ENCODE data around the gene NDC1. TPM values are rescaled to one million over a fixed set of nuclear protein-coding genes. Genes with fewer than 3 reads are reported as not detected.

The NDC1 gene
- total and polyA plus RNA-seq, 7 donors = 1.8 to 15.4 (median 9.6) TPM

- no peak for TF ChIP-seq CTCF (IDR thresholded peaks at IDR 0.05)
- TF ChIP-seq EP300 (IDR thresholded peaks at IDR 0.05) = no peak
- no peak for TF ChIP-seq POLR2A (IDR thresholded peaks at IDR 0.05)
- no peak for TF ChIP-seq POLR2AphosphoS5 (IDR thresholded peaks at IDR 0.05)
- no peak for DNase-seq
- 67 to 81% methylated on average over 10 of the region's 10 CpGs for WGBS, 2 donors
- Histone ChIP-seq H3K36me3 (no peaks in the 10 kb centered on the region), H3K9me3 (no peaks in the 10 kb centered on the region), H3K4me1 (peaks cover 0 to 18% (median 15%) of the 10 kb centered on the region in 4 donors), H3K27ac (no peak overlapping the region), H3K27me3 (peaks cover 9 to 31% (median 15%) of the 10 kb centered on the region in 3 donors), H3K4me3 (no peak overlapping the region)
- intact Hi-C loops (cut with DNase I) = no loop called here
Measured at GRCh38 chr1:53733975-53734649, 104.0 kb downstream of the NDC1 start.

- H3K9me3 ChIP-seq = no peaks in the 10 kb centered on the region
- intact Hi-C loops (cut with DNase I) = no loop called here
- H3K4me3 ChIP-seq = no peak overlapping the region
- H3K27ac ChIP-seq = no peak overlapping the region
- H3K27me3 ChIP-seq = peaks cover 5 to 26% (median 10%) of the 10 kb centered on the region in 3 donors
- TF ChIP-seq EP300 (IDR thresholded peaks at IDR 0.05) = no peak
- TF ChIP-seq POLR2A (IDR thresholded peaks at IDR 0.05) = no peak
- TF ChIP-seq CTCF (IDR thresholded peaks at IDR 0.05) = no peak
- TF ChIP-seq POLR2AphosphoS5 (IDR thresholded peaks at IDR 0.05) = no peak
- no peaks in the 10 kb centered on the region for H3K36me3 ChIP-seq
- peaks cover 0 to 14% (median 10%) of the 10 kb centered on the region in 4 donors for H3K4me1 ChIP-seq
- DNase-seq = no peak
- WGBS, 2 donors = 86 to 88% methylated on average over 12 of the region's 12 CpGs
Measured at GRCh38 chr1:53733447-53733931, 104.6 kb downstream of the NDC1 start.

GRCh38 chr1:53732912-53733317, 105.2 kb downstream of the NDC1 start:
- Histone ChIP-seq H3K4me3 (no peak overlapping the region), H3K36me3 (no peaks in the 10 kb centered on the region), H3K4me1 (peaks cover 0 to 8% (median 5%) of the 10 kb centered on the region in 4 donors), H3K9me3 (no peaks in the 10 kb centered on the region), H3K27me3 (peaks cover 3 to 20% (median 5%) of the 10 kb centered on the region in 3 donors), H3K27ac (no peak overlapping the region)
- intact Hi-C loops (cut with DNase I) = no loop called here
- no peak for TF ChIP-seq EP300 (IDR thresholded peaks at IDR 0.05)
- no peak for TF ChIP-seq POLR2A (IDR thresholded peaks at IDR 0.05)
- no peak for TF ChIP-seq POLR2AphosphoS5 (IDR thresholded peaks at IDR 0.05)
- TF ChIP-seq CTCF (IDR thresholded peaks at IDR 0.05) = no peak
- 53 to 57% methylated on average over 6 of the region's 6 CpGs for WGBS, 2 donors
- no peak for DNase-seq

GRCh38 chr1:53732409-53732808, 105.7 kb downstream of the NDC1 start:
- H3K36me3 ChIP-seq = no peaks in the 10 kb centered on the region
- H3K27ac ChIP-seq = no peak overlapping the region

More at GRCh38 chr1:53732409-53732808, 105.7 kb downstream of the NDC1 start:
- Histone ChIP-seq H3K4me1 (peaks cover 0 to 3% (median 0%) of the 10 kb centered on the region in 4 donors), H3K9me3 (no peaks in the 10 kb centered on the region), H3K4me3 (no peak overlapping the region), H3K27me3 (peaks cover 0 to 15% (median 0%) of the 10 kb centered on the region in 3 donors)
- 35 to 48% methylated on average over 3 of the region's 3 CpGs for WGBS, 2 donors
- intact Hi-C loops (cut with DNase I) = no loop called here
- TF ChIP-seq EP300 (IDR thresholded peaks at IDR 0.05) (no peak), POLR2AphosphoS5 (IDR thresholded peaks at IDR 0.05) (no peak), POLR2A (IDR thresholded peaks at IDR 0.05) (no peak), CTCF (IDR thresholded peaks at IDR 0.05) (no peak)
- DNase-seq = no peak

All from sigmoid colon (tissue), 7 donors.